ENCODE data around the gene BTBD6. TPM values are rescaled to one million over a fixed set of nuclear protein-coding genes. Genes with fewer than 3 reads are reported as not detected.

BTBD6 gene
- total RNA-seq, 2 experiments from 2014 or later, result 36.9 to 37.6 TPM

GRCh38 chr14:105252552-105253328 lies 4.4 kb downstream of the BTBD6 start:
- intact Hi-C loops (cut with DNase I, micrococcal nuclease), result loop anchor here in 1 of 2 experiments (2.0 kb wide), 1 partner anchor 64 kb away; no protein-coding TSS in a partner anchor
- H3K27ac ChIP-seq (ENCODE audit: low read depth in 1 of 2, low read length in 2 of 2), result no peak overlapping the region
- no peak for ATAC-seq (ENCODE audit: poor library complexity)
- H3K27ac Mint-ChIP-seq, result peak overlapping the region; percentile 81
- ChIA-PET POLR2A (no interaction called here), CTCF (no interaction called here)
- no peaks in the 10 kb centered on the region for H3K27me3 ChIP-seq (ENCODE audit: control insufficient read depth in 1 of 2, insufficient read depth in 2 of 2, low read length in 2 of 2)
- no peaks in the 10 kb centered on the region for H3K9me3 ChIP-seq (ENCODE audit: control insufficient read depth in 1 of 2, insufficient read depth in 1 of 2, low read length in 2 of 2)
- peak overlapping the region; percentile 34 for H3K4me3 Mint-ChIP-seq
- no peaks in the 10 kb centered on the region for H3K27me3 Mint-ChIP-seq
- peaks cover 38% of the 10 kb centered on the region for H3K36me3 ChIP-seq (ENCODE audit: insufficient read depth, low read length)
- no peak for TF ChIP-seq CTCF (IDR thresholded peaks at IDR 0.05)
- H3K9me3 Mint-ChIP-seq, result no peaks in the 10 kb centered on the region
- peaks cover 16% of the 10 kb centered on the region for H3K4me1 Mint-ChIP-seq (ENCODE audit: low read depth)
- DNase-seq, result peak in 1 of 14 experiments; percentile 14
- H3K4me1 ChIP-seq (ENCODE audit: insufficient read depth, low read length), result peaks cover 24% of the 10 kb centered on the region
- H3K36me3 Mint-ChIP-seq (ENCODE audit: low read depth), result peaks cover 47% of the 10 kb centered on the region
- H3K4me3 ChIP-seq (ENCODE audit: low read length), result no peak overlapping the region

GRCh38 chr14:105253329-105253682 lies 5.0 kb downstream of the BTBD6 start:
- H3K4me1 Mint-ChIP-seq (ENCODE audit: low read depth), result peaks cover 12% of the 10 kb centered on the region
- Histone ChIP-seq H3K36me3 (ENCODE audit: insufficient read depth, low read length) (peaks cover 38% of the 10 kb centered on the region), H3K4me1 (ENCODE audit: insufficient read depth, low read length) (peaks cover 22% of the 10 kb centered on the region), H3K4me3 (ENCODE audit: low read length) (no peak overlapping the region), H3K9me3 (ENCODE audit: control insufficient read depth in 1 of 2, insufficient read depth in 1 of 2, low read length in 2 of 2) (no peaks in the 10 kb centered on the region), H3K27me3 (ENCODE audit: control insufficient read depth in 1 of 2, insufficient read depth in 2 of 2, low read length in 2 of 2) (no peaks in the 10 kb centered on the region), H3K27ac (ENCODE audit: low read depth in 1 of 2, low read length in 2 of 2) (no peak overlapping the region)
- H3K27me3 Mint-ChIP-seq, result no peaks in the 10 kb centered on the region
- peaks cover 50% of the 10 kb centered on the region for H3K36me3 Mint-ChIP-seq (ENCODE audit: low read depth)
- no peak for TF ChIP-seq CTCF (IDR thresholded peaks at IDR 0.05)
- DNase-seq, result no peak
- H3K4me3 Mint-ChIP-seq, result no peak overlapping the region
- CTCF ChIA-PET, result no interaction called here
- POLR2A ChIA-PET, result no interaction called here
- intact Hi-C loops (cut with DNase I, micrococcal nuclease), result loop anchor here in 1 of 2 experiments (2.0 kb wide), 1 partner anchor 63 kb away; no protein-coding TSS in a partner anchor
- no peak overlapping the region for H3K27ac Mint-ChIP-seq
- ATAC-seq (ENCODE audit: poor library complexity), result no peak
- no peaks in the 10 kb centered on the region for H3K9me3 Mint-ChIP-seq

- POLR2A ChIA-PET, result no interaction called here
- Mint-ChIP-seq H3K4me3 (no peak overlapping the region), H3K27me3 (no peaks in the 10 kb centered on the region), H3K36me3 (ENCODE audit: low read depth) (peaks cover 45% of the 10 kb centered on the region), H3K27ac (no peak overlapping the region), H3K9me3 (no peaks in the 10 kb centered on the region), H3K4me1 (ENCODE audit: low read depth) (peaks cover 12% of the 10 kb centered on the region)
- H3K9me3 ChIP-seq (ENCODE audit: control insufficient read depth in 1 of 2, insufficient read depth in 1 of 2, low read length in 2 of 2), result no peaks in the 10 kb centered on the region
- no peak for ATAC-seq (ENCODE audit: poor library complexity)
- no peak for TF ChIP-seq CTCF (IDR thresholded peaks at IDR 0.05)
- intact Hi-C loops (cut with DNase I, micrococcal nuclease), result no loop called here
- CTCF ChIA-PET, result no interaction called here
- H3K27ac ChIP-seq (ENCODE audit: low read depth in 1 of 2, low read length in 2 of 2), result no peak overlapping the region
- no peaks in the 10 kb centered on the region for H3K27me3 ChIP-seq (ENCODE audit: control insufficient read depth in 1 of 2, insufficient read depth in 2 of 2, low read length in 2 of 2)
- DNase-seq, result no peak
- peaks cover 11% of the 10 kb centered on the region for H3K4me1 ChIP-seq (ENCODE audit: insufficient read depth, low read length)
- peaks cover 30% of the 10 kb centered on the region for H3K36me3 ChIP-seq (ENCODE audit: insufficient read depth, low read length)
- H3K4me3 ChIP-seq (ENCODE audit: low read length), result no peak overlapping the region
These were observed 6.7 kb downstream of the BTBD6 start for GRCh38 chr14:105255021-105255507.
